GM12878 (cell line): ENCODE data around the gene MOV10L1. TPM values are rescaled to one million over a fixed set of nuclear protein-coding genes. Genes with fewer than 3 reads are reported as not detected.

Source experiments
- ATAC-seq: fragments of 200-7000 bp; cut with Tn5 transposase; 3 replicates; pipeline ENCODE4 v1.9.1; 2020; ENCODE audit warnings: mild to moderate bottlenecking, moderate library complexity
- BruUV-seq: library from RNA; stranded (reverse); fragments of 400-500 nt; replicated peaks from 2 replicates; lab custom pipeline; 2021; lab: Mats Ljungman, UMichigan
- CTCF ChIA-PET: fragments of 300-600 bp; sonication (Branson Sonifier 250); formaldehyde crosslinking; extraction: SDS; loops from one replicate; lab custom pipeline; 2021; ENCODE audit warnings: inconsistent platforms; lab: Yijun Ruan, JAX
- POLR2A ChIA-PET: fragments of 350-600 bp; formaldehyde crosslinking; extraction: SDS; loops from one replicate; lab custom pipeline; 2021; ENCODE audit warnings: inconsistent platforms; lab: Charles Lee
- RAD21 ChIA-PET: fragments of 300-600 bp; sonication (Branson Sonifier 250); formaldehyde crosslinking; loops from one replicate; lab custom pipeline; 2023; ENCODE audit warnings: antibody characterized with exemption; ENCODE audit not compliant: unreplicated experiment; lab: Charles Lee
- SMC1A ChIA-PET: fragments of 300-600 bp; sonication (Branson Sonifier 250); formaldehyde crosslinking; loops from one replicate; lab custom pipeline; 2023; ENCODE audit not compliant: unreplicated experiment, uncharacterized antibody; lab: Charles Lee
- DNase-seq: peaks from one replicate; pipeline ENCODE4 v3.0.0-alpha.2; 2011; ENCODE audit warnings: low read depth, low spot score
- FAIRE-seq: peaks from 3 replicates; lab custom pipeline; 2011; peaks lifted over from hg19 to GRCh38; lab: Jason Lieb, UNC
- H2AFZ ChIP-seq: 2 replicates; pipeline ENCODE4 v1.6.0; 2011; ENCODE audit warnings: low read depth, low read length, control low read depth; ENCODE audit not compliant: control insufficient read depth
- H3K27ac ChIP-seq: 2 replicates; pipeline ENCODE4 v1.5.1; 2011; ENCODE audit warnings: control low read depth; ENCODE audit not compliant: control insufficient read depth, insufficient read depth
- H3K27me3 ChIP-seq, 2 experiments: replicated peaks in 1 of 2; 2 replicates each; pipeline versions ENCODE4 v1.6.0 to v1.6.1; 2011; ENCODE audit warnings: low read length in 1 of 2; ENCODE audit not compliant: control insufficient read depth in 2 of 2, insufficient read depth in 2 of 2
- H3K36me3 ChIP-seq, 2 experiments: 2 replicates each; pipeline ENCODE4 v1.5.1; 2011; ENCODE audit warnings: low read length in 1 of 2; ENCODE audit not compliant: control insufficient read depth in 2 of 2, insufficient read depth in 2 of 2
- H3K4me1 ChIP-seq: 2 replicates; pipeline ENCODE4 v1.6.1; 2011; ENCODE audit warnings: mild to moderate bottlenecking, low read length, moderate library complexity, mixed read lengths; ENCODE audit not compliant: control insufficient read depth, insufficient read depth
- H3K4me2 ChIP-seq: 2 replicates; pipeline ENCODE4 v1.6.0; 2011; ENCODE audit warnings: control low read depth; ENCODE audit not compliant: control insufficient read depth, insufficient read depth
- H3K4me3 ChIP-seq: fragments of 200-600 bp; sonication (generic); 2 replicates; pipeline ENCODE4 v1.5.1; 2016
- H3K79me2 ChIP-seq: 2 replicates; pipeline ENCODE4 v1.6.0; 2011; ENCODE audit warnings: low read length; ENCODE audit not compliant: control insufficient read depth, insufficient read depth
- H3K9ac ChIP-seq: 2 replicates; pipeline ENCODE4 v1.8.0; 2011; ENCODE audit warnings: low read length, control low read depth, mixed read lengths; ENCODE audit not compliant: control insufficient read depth, insufficient read depth
- H3K9me3 ChIP-seq: replicated peaks from 3 replicates; pipeline ENCODE4 v1.5.1; 2011; ENCODE audit warnings: mild to moderate bottlenecking, low read length; ENCODE audit not compliant: control insufficient read depth, insufficient read depth
- H4K20me1 ChIP-seq: 2 replicates; pipeline ENCODE4 v1.6.0; 2011; ENCODE audit not compliant: control insufficient read depth, insufficient read depth
- HDAC2 ChIP-seq: fragments of 200-600 bp; sonication (generic); IDR thresholded peaks from 2 replicates; pipeline ENCODE4 v1.6.1; 2017
- RELB ChIP-seq: fragments of 450-650 bp; IDR thresholded peaks from 2 replicates; pipeline ENCODE4 v1.6.1; 2017; ENCODE audit warnings: low read depth, mild to moderate bottlenecking, moderate library complexity
- ZBTB4 ChIP-seq: fragments of 450-650 bp; formaldehyde crosslinking; IDR thresholded peaks from 2 replicates; pipeline ENCODE4 v1.4.0; 2022; ENCODE audit warnings: mild to moderate bottlenecking, moderate library complexity
- WGBS: methylation state at CpG from one replicate; pipeline ENCODE4 v1.1.6; 2016; ENCODE audit warnings: low lambda C conversion rate; ENCODE audit not compliant: insufficient replicate concordance, insufficient coverage; ENCODE audit errors: missing lambda C conversion rate; 5-methylcytosine and 5-hydroxymethylcytosine counted together
- in situ Hi-C: fragments of 300-500 bp; cut with MboI; formaldehyde crosslinking; loops from 9 replicates; pipeline ENCODE4 v1.14.3; 2018; ENCODE audit warnings: mixed read lengths
- intact Hi-C: fragments of 100-400 bp; cut with micrococcal nuclease; formaldehyde crosslinking; loops from one replicate; pipeline ENCODE4 v1.14.2; 2022; ENCODE audit not compliant: unreplicated experiment
- polyA plus RNA-seq, 11 experiments: library from polyadenylated mRNA; depleted of rRNA in 4 of 11; unstranded in 6 of 11; stranded (reverse) in 5 of 11; fragments of >200 nt; fragmentation: Nextera tagmentation in 4 of 11; fragmentation: Illumina TruSeq in 1 of 11; extraction: Ambion mirVana in 4 of 11; extraction: Trizol in 1 of 11; gene quantifications; 1 replicate in 1 of 11; 2 replicates in 10 of 11; pipeline versions ENCODE4 v1.2.1 to v1.2.3, GENCODE V29; 2011 to 2016; ENCODE audit warnings: inconsistent platforms in 2 of 11, missing spikeins in 2 of 11, low read depth in 1 of 11
- total RNA-seq, 4 experiments: library from RNA; depleted of rRNA in 3 of 4; stranded (reverse); fragments of >200 nt in 3 of 4; fragmentation: Illumina TruSeq in 1 of 4; extraction: Trizol in 1 of 4; gene quantifications; 2 replicates each; pipeline versions ENCODE4 v1.2.1 to v1.2.3, GENCODE V29; 2013 to 2021

Gene MOV10L1
- total and polyA plus RNA-seq, 10 of the 15 experiments (the other 5 are each of a cell fraction or from before 2014, with no cell fraction given): 0.22 TPM; not detected in 9

- Histone ChIP-seq H4K20me1 (no peaks in the 10 kb centered on the region), H2AFZ (no peak overlapping the region), H3K4me2 (no peak overlapping the region), H3K4me3 (no peak overlapping the region), H3K9me3 (peaks cover 9% of the 10 kb centered on the region; the same call in 1 of the 3 replicates), H3K27ac (no peak overlapping the region), H3K27me3 (peaks cover 1 to 2% of the 10 kb centered on the region in 2 experiments; a peak in 2 of 4 replicates), H3K36me3 (no peaks in the 10 kb centered on the region), H3K79me2 (no peaks in the 10 kb centered on the region), H3K4me1 (no peaks in the 10 kb centered on the region), H3K9ac (no peak overlapping the region)
- ChIA-PET RAD21 (interaction anchor here (0.6 kb wide), 1 partner anchor 32 kb away, joined by 3 read pairs; no protein-coding TSS in a partner anchor), CTCF (no interaction called here), SMC1A (no interaction called here), POLR2A (interaction anchor here (0.5 to 0.6 kb wide), 2 partner anchors 70 to 148 kb away, joined by 3 to 4 read pairs; no protein-coding TSS in a partner anchor)
- TF ChIP-seq HDAC2: no peak
- no peak for TF ChIP-seq ZBTB4 (CRISPR knock-in tag)
- no peak for TF ChIP-seq RELB
- ATAC-seq: no peak
- FAIRE-seq: no peak
- intact Hi-C loops: no loop called here
- BruUV-seq: no TSS peak
- WGBS: 86% methylated on average over 7 of the region's 12 CpGs
- in situ Hi-C loops: no loop called here
- no peak for DNase-seq
Measured at GRCh38 chr22:50088096-50088495, 1.7 kb upstream of the MOV10L1 start.
